ENCODE measurements around the gene RHAG.

GRCh38 chr6:49576618-49577017 is 60.0 kb downstream of the RHAG start:
- TF ChIP-seq, protein P1, sequence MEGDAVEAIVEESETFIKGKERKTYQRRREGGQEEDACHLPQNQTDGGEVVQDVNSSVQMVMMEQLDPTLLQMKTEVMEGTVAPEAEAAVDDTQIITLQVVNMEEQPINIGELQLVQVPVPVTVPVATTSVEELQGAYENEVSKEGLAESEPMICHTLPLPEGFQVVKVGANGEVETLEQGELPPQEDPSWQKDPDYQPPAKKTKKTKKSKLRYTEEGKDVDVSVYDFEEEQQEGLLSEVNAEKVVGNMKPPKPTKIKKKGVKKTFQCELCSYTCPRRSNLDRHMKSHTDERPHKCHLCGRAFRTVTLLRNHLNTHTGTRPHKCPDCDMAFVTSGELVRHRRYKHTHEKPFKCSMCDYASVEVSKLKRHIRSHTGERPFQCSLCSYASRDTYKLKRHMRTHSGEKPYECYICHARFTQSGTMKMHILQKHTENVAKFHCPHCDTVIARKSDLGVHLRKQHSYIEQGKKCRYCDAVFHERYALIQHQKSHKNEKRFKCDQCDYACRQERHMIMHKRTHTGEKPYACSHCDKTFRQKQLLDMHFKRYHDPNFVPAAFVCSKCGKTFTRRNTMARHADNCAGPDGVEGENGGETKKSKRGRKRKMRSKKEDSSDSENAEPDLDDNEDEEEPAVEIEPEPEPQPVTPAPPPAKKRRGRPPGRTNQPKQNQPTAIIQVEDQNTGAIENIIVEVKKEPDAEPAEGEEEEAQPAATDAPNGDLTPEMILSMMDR (conservative IDR thresholded peaks at IDR 0.05 in 1 of 2, IDR thresholded peaks at IDR 0.05 in 1 of 2; ENCODE audit: low read depth in 1 of 2, low read length in 2 of 2): no peak
- TF ChIP-seq EZH2 (IDR thresholded peaks at IDR 0.05; ENCODE audit: low read length, missing control alignments): no peak

All from fibroblast of lung (primary cell).